SK-N-SH (cell line): ENCODE data around the gene LPCAT1.

ENCODE experiments used
- CTCF ChIP-seq: fragments of 200-600 bp; sonication (generic); IDR thresholded peaks from 2 replicates; pipeline ENCODE4 v1.6.1; 2017; ENCODE audit warnings: antibody characterized with exemption, mild to moderate bottlenecking, moderate library complexity
- EZH2phosphoT487 ChIP-seq: fragments of 200-600 bp; sonication (generic); IDR thresholded peaks from 2 replicates; pipeline ENCODE4 v1.6.1; 2017; ENCODE audit warnings: low read depth, mixed run types, mild to moderate bottlenecking, antibody characterized with exemption, moderate library complexity, borderline replicate concordance
- NFIC ChIP-seq: IDR thresholded peaks from 2 replicates; pipeline ENCODE4 v1.4.0; 2012; ENCODE audit warnings: borderline replicate concordance
- POLR2AphosphoS5 ChIP-seq: IDR thresholded peaks from 2 replicates; pipeline ENCODE4 v1.6.1; 2012; ENCODE audit warnings: low read depth, low read length
- RAD21 ChIP-seq: IDR thresholded peaks from 2 replicates; pipeline ENCODE4 v1.6.1; 2012; ENCODE audit warnings: mild to moderate bottlenecking, low read length
- REST ChIP-seq: IDR thresholded peaks from 2 replicates; pipeline ENCODE4 v1.6.1; 2012; ENCODE audit warnings: mild to moderate bottlenecking, low read depth, low read length, moderate library complexity
- RFX5 ChIP-seq: IDR thresholded peaks from 2 replicates; pipeline ENCODE4 v1.6.1; 2012; ENCODE audit warnings: mild to moderate bottlenecking, improper control_type of control experiment, low read length
- SMC3 ChIP-seq: IDR thresholded peaks from 2 replicates; pipeline ENCODE4 v1.6.1; 2012; ENCODE audit warnings: low read depth, low read length, improper control_type of control experiment

- TF ChIP-seq POLR2AphosphoS5 = no peak
- no peak for TF ChIP-seq NFIC
- TF ChIP-seq RAD21 = no peak
- TF ChIP-seq EZH2phosphoT487 = no peak
- TF ChIP-seq CTCF = no peak
- TF ChIP-seq RFX5 = no peak
- no peak for TF ChIP-seq REST
- TF ChIP-seq SMC3 = no peak
Observed at GRCh38 chr5:1497242-1497777, 26.4 kb downstream of the LPCAT1 start.
